Superior temporal gyrus (tissue), 1 donor: ENCODE data around the gene LMO4.

ENCODE experiments used
- DNase-seq: peaks from one replicate; pipeline ENCODE4 v3.0.0-alpha.2; 2016; ENCODE audit errors: extremely low spot score

LMO4 gene

GRCh38 chr1:87358219-87358618, 29.5 kb downstream of the LMO4 start:
- no peak for DNase-seq

GRCh38 chr1:87359586-87359985, 30.9 kb downstream of the LMO4 start:
- no peak for DNase-seq

- no peak for DNase-seq
Measured at GRCh38 chr1:87362063-87362833, 33.6 kb downstream of the LMO4 start.

GRCh38 chr1:87362834-87363426, 34.2 kb downstream of the LMO4 start:
- no peak for DNase-seq

GRCh38 chr1:87367549-87367948, 38.9 kb downstream of the LMO4 start:
- DNase-seq: no peak

GRCh38 chr1:87368907-87369306, 40.2 kb downstream of the LMO4 start:
- no peak for DNase-seq

- DNase-seq: no peak
Measured at GRCh38 chr1:87369736-87370478, 41.2 kb downstream of the LMO4 start.

- no peak for DNase-seq
Measured at GRCh38 chr1:87370544-87370943, 41.9 kb downstream of the LMO4 start.

- no peak for DNase-seq
Measured at GRCh38 chr1:87379306-87379705, 50.6 kb downstream of the LMO4 start.

GRCh38 chr1:87386217-87386790, 57.6 kb downstream of the LMO4 start:
- DNase-seq: no peak

- no peak for DNase-seq
Measured at GRCh38 chr1:87388411-87388810, 59.7 kb downstream of the LMO4 start.

- no peak for DNase-seq
Measured at GRCh38 chr1:87389011-87389410, 60.3 kb downstream of the LMO4 start.

- DNase-seq: no peak
Measured at GRCh38 chr1:87389546-87389945, 60.9 kb downstream of the LMO4 start.

- DNase-seq: no peak
Measured at GRCh38 chr1:87392248-87393192, 63.8 kb downstream of the LMO4 start.

- DNase-seq: no peak
Measured at GRCh38 chr1:87393445-87394085, 64.9 kb downstream of the LMO4 start.

GRCh38 chr1:87394513-87394912, 65.8 kb downstream of the LMO4 start:
- no peak for DNase-seq

GRCh38 chr1:87394982-87395381, 66.3 kb downstream of the LMO4 start:
- no peak for DNase-seq
